Activated T-cell treated with anti-CD3 and anti-CD28 coated beads for 24 hours (primary cell): ENCODE data around the gene ZNF664.

Source experiments
- DNase-seq: peaks from one replicate; pipeline ENCODE4 v3.0.0-alpha.2; 2020; ENCODE audit warnings: low read depth

ZNF664 gene

DNA sequence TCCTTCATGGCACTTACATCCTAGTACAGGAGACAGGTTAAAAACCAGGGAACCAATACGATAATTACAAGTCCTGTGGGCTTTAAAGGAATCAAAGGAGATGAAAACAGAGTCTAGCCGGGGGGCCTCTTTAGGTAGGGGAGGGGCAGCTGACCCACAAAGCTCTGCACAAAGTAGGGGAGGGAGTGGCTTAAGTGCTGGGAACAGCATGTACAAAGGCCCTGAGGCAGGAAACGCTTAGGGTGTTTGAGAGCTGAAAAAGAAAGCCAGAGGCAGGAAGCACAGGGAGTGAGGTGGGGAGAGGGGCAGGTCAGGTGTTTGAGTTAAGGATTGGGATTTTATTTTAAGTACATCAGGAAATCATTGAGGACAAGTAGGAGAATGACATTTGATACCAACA, 37.7 kb downstream of the ZNF664 start:
- DNase-seq, result no peak

DNA sequence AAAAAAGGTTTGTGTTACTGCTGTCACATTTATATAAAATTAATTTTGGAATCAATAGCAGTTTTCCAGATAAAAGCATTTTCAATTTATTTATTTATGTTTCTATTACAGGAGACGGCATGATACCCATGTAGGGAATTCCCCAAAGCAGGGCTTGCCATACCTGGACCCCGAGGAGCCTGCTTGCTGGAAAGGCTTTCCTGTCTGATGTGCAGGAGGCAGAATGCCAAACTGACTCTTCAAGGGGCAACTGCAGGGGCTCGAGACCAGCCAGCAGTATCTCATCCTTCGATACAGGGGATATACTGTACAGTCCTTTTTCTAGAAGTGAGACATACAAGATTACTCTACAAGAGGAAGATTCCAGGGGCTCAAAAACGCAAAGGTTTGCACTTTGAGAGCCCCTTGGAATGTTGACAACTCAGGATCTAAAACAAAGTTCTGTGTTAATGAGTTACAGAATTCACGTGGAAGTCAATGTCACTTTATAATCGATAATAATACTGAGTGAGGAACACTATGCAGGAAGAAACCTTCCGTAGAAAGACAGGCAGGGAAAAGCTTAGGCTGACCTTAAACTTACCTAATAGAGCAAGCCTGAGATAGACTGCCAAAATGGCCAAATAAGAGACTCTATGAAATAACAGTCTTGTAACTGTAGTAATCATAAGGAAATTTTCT, 38.6 kb downstream of the ZNF664 start:
- DNase-seq, result no peak

DNA sequence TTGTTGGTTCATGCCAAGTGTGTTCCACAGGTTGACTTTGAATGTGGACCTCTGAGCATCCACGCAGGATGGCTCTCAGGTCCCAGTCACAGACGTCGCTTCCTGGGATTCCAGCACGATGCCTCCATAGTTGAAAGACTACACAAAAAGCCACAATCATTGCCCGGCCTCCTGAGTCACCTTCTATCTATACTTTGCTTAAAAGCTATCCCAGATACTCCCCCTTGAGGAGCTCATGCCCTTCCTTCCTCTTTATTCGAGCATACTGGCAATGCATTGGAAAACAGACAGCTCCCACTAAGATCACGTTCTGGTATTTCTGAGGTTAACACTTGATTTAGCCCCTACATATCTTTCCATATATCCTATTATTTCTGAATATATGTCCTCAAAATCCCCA, 40.1 kb downstream of the ZNF664 start:
- DNase-seq, result no peak

DNA sequence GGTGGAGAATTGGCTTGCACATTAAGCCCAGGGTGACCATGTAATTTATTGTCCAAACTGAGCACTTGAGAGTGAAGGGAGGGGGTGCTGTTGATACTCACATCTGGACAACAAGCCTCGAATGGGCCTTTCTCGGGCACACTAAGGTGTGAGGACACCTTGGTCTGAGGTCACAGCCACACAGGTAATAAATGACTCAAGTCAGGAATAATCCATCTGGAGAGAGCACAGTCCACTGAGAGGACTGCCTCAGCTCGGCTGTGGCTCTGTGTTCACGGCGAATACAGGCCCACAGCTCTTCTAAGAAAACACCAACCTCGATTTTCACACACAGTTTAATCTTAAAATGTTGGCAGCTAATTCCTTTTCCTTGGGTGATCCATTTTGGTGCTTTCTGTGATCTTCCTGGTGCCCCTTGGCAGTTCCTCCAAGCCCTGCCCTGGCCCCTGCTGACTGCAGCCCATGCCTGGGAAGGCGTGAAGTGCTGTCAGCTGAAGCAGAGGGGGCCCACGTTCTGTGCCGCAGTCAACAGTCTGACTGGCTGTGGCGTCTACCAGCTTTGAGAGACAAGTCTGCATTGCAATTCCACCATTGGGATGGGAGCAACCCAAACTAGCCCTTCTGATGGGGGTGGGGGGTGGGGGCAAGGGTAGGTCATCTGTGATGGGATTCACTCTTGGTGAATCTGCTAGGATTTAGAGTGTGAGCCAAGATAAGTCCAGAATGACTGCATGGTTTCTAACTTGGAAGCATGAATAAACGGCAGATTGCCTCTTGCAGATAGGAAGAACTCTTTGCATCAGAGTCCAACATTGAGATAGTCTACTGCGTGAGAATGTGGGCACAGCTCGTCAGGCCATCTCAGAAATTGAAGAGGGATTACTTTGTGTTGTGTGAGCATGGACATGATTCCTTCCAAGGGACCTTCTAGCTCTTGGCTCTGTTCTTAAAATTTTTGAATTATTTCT, 42.8 kb downstream of the ZNF664 start:
- DNase-seq, result no peak

DNA sequence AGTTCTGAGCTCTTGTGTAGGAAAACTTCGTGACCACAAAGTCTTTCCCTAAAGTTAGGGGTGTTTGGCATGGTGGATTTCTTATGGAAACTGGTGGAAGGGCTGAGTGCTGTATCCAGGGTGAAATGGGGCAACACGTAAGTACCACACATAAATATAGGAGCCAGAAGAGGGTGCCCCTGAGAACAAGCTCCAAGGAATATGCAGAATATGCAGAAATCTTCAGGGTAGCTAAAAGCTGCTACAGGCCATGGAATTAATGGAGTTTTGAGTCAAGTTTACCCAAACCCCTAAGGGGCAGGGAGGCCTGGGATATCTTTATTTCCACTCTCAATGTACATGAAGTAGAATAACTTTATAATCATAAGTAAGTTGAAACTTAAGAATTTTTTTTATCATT, 44.0 kb downstream of the ZNF664 start:
- DNase-seq, result no peak

DNA sequence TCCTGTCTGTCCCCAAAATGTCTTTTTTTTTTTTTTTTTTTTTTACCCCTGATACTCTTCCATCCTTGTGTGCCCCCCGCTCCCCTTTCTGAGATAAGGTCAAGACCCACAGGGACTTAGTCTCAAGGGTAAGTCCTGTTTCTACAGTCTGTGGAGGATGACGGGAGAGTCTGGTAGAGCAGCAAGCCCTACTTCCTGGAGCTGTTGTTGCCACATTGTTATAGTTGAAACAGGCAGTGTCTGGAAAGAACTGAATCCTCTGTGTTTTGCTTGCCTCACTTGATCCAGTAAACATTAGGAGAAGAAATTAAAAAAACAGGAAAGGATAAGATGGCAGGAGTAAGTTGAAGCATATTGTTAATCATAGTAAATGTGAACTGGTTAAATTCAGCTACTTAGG, 45.5 kb downstream of the ZNF664 start:
- DNase-seq, result no peak

DNA sequence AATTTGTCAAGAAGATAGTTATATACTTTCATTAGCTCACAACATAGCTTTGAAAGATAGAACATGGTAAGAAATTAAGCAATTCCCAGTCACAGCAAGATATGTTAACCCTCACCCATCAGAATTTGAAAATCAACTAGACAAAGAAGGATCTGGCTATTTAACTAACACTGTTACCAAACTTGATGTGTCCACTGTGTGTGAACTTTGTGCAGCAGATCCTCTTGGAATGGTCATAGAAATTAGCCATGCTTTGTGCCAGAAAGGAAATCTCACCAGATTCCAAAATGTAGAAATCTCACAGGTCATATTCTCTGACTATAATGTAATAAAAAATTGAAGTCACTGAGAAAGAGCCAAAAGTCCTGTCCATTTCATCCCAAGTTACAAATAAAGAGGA, 46.1 kb downstream of the ZNF664 start:
- no peak for DNase-seq

DNA sequence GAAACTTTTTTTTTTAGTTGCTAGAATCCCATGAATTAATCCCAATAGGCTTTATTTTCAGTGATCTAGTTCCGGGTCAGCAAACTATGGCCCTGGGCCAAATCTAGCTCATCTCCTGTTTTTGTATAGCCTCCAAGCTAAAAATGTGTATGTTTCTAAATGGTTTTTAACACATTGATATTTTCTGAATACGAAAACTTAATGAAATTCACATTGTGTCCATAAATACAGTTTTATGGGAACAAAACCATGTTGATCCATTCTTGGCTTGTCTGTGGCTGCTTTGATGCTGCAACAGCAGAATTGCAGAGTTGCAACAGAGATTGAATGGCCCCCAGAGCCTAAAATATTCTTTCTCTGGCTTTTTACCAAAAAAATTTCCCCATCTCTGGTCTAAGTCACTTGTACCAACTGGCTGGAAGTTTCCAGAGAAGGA, 47.5 kb downstream of the ZNF664 start:
- DNase-seq, result no peak

DNA sequence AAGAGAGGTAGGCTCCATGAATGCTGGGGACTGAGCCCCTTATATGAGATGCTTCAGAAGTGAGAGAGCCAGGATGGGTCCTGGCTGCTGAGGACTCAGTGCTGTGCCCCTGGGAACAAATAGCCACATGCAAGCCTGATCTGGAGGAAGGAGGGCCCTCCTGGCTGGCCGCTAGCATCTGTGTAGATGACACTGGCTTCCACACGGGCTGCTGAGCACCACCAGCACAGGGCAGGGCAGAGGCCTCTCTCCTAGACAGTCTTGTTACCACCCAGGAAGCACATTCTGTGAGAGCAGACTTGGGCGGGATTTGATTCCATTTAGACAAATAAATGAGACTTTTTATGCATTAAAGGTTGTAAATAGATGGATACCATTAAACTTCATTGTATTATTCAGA, 48.0 kb downstream of the ZNF664 start:
- DNase-seq, result no peak

DNA sequence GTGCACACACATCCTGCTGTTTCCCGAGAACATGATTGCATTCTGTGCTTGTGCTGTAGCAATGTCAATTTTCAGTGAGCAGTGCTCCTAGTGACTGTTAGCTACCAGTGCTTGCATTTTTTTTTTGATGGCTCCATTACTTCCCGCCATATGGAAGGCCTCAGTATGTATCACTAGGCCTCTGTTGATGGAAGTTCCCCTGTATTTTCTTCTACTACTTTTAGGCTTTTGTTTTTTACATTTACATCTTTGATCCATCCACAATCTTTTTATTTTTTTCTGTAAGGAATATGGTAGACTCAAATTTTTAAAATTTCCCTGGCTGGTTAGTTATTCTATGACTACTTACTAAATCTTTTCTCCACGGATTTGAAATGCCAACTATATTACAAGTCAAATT, 49.1 kb downstream of the ZNF664 start:
- no peak for DNase-seq

DNA sequence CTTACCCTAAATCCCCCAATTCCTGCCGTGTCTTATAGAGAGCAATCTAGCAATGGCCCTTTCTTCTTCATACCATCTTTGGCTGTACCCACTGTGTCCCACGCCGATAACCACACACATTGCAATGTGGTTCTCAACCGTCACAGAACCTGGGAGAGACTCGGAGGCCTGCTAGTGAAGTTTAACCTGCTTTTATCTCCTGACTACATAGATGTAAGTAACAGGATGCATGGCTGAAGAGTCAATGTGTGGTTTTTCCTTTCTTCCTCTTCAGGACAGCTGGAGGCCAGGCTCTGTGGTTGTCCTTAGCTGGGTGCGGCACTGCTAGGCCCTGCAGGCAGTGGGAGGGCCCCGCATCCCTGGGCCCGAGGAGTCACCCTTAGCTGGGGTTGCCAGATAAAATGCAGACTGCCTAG, 51.3 kb downstream of the ZNF664 start:
- no peak for DNase-seq

DNA sequence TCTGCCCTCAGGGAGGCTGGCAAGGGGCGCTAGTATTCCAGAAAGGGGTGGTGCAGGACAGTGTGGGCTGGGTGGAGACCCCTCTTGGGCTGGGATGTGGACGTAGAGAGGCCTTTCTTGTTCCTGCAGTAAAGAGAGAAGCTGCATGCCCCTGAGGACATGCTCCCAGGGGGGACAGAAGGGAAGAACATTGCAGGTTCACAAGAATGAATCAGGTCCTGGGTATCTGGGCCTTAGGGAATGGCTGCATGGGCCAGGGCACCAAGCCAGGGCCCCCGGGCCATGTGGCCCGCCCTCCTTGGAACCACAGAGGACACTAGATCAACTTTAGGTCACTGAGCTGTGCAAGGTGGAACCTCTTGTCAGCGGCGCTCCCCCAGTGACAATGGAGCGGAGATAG, 51.8 kb downstream of the ZNF664 start:
- no peak for DNase-seq

DNA sequence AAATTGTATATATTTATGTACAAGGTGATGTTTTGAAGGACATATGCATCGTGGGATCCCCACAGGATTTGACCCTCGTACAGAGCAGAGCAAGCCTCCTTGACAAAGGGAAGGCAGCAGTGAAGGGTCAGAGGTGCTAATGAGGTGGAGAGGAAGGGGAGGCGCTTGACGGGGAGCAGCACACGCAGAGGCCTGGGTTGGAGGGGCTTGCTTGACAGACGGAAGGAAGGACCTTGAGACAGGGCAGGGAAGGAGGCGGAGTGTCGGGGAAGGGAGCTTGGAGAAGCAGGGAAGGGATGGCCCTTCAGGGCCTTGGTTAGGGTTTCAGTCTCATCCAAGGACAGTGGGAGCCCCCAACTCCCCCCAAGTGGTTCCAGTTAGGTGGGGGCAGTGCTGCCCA, 52.6 kb downstream of the ZNF664 start:
- no peak for DNase-seq

DNA sequence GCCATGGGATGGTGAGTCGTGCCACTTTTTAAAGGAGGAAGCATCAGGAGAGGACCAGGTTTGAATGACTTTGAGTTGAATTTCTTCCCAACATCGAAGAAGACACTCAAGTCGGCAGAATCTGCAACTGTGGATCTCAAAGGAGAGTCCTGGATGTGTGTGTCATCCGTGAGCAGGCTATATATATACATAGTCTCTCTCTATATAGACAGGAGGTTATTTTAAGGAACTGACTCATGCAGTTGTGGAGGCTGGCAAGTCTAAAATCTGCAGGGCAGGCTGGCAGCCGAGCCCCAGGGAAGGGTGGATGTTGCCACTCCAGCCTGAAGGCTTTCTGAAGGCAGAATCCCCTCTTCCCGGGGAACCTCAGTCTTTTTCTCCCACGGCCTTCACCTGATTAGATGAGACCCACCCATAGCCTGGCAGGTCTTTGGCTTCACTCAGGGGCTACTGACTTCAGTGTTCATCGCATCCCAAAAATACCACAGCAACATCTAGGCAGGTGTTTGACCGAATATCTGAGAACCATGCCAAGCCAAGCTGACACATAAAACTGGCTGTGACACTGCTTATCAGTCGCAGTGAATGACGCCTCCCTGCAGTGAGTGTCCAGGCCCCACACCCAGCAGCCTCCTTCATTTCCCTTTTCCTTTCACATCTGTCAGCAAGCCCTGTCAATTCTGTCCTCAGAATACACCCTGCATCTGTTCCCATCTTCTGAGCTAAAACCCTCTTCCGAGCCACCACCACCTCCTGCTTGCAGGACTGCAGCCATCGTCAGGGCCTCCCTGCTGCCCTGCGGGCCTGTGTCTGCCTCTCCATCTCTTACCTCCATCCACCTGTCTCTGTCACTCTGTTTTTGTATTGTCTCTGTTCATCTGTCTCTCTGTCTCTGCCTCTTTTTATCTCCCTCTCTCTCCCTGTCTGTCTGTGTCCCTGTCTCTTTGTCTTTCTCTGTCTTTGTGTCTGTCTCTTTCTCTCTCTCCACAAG, 54.0 kb downstream of the ZNF664 start:
- DNase-seq, result no peak

DNA sequence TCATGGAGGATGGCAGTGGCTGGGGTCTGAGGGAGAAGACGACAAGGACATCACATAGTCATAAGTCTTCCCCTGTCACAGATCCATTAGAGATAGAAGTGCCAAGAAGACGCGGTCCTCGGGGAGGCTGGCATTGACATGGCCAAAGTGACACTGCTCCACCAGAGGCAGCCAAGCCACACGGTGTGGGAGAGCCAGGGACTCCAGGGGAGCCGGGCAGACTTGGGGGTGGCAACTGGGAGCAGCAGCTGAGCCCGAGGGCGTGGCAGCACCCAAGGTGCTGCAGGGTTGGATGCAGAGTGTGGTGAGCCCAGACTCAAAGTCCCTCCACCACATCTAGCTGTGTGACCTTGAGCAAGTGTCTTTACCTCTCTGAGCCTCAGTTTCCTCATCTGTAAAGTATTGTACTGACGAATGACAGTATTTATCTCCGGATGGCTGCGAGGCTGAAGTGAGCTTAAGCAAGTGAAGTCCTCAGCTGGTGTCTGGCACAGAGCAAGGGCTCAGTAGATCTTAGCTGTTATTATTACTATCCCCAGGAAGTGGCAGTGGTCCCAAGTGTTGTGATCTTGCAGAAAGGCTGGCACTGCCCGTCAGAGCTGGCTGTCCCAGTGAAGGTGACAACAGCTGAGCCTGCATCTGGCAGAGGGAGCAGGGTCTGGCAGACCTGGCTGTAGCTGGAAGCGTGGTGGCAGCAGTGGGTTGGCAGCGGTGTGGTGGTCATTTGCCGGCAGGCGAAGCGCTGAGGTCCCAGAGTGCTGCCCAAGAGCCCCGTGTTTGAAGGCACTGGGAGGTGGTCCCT, 54.9 kb downstream of the ZNF664 start:
- no peak for DNase-seq

DNA sequence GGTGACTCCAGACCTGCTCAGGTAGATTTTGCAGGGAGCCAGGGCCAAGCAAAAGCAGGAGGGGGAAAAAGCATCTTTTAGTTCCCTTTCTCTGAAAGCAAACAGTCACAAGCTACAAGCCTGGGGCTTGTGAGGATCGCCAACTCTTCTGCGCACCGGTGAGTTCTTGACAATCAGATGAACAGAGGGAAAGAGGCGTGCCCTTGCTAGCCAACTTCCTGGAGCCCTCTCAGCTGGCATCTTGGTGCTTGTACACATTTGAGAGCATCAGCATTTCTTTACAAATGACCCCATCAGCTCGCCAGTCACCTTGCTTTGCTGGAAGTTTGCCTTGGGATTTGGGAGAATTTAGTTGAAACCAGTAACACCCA, 55.5 kb downstream of the ZNF664 start:
- DNase-seq, result no peak

DNA sequence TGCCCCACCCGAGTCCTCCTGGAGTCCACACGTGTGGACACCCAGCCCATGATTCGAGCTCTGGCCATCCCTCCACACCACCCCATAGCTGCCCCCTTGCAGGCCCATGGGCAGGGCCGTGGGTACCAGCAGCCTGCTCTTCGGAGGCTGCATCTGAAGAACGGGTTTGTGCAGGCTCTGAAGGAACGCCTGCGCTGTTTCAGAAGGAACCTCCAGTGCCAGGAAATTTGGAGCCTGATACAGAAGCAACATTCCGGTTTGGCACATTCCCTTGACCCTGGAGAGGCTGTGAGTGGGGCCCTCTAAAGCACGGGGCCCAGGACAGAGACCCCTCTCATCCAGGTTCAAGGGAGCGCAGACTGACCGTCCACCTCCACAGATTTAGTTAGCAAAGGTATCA, 57.0 kb downstream of the ZNF664 start:
- DNase-seq, result no peak

DNA sequence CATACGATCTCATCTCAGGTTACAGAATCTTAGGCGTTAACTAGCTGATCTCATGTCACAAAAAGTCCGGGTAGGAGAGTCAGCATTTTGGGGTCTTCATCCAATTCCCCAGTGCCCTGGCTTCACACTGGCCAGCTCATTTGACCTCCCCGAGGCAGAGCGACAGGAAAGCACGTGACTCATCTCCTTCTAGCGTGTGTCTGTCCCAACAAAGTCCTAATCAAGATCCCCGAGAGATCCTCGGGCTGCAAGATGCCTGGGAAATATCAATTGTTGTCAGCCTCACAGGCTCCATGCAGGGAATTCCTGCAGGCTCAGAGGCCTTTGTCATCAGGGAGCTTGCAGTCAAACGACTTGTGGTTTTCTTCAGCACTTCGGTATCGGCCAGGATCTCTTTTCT, 57.5 kb downstream of the ZNF664 start:
- no peak for DNase-seq

DNA sequence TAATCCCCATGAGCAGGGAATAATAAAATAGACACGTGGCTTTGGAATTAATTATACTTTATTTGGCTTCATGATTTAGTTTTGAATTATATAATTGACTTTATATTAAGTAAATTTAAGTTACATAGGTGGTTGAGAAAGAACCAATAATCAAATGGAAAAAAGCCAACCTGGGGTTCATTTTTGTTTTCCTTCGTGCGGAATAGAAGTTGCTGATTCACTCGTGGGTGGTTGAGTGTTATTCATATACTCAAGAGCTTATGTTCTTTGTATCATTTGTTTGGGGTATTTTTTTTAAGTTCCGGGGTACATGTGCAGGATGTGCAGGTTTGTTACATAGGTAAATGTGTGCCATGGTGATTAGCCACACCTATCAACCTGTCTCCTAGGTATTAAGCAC, 58.0 kb downstream of the ZNF664 start:
- no peak for DNase-seq

DNA sequence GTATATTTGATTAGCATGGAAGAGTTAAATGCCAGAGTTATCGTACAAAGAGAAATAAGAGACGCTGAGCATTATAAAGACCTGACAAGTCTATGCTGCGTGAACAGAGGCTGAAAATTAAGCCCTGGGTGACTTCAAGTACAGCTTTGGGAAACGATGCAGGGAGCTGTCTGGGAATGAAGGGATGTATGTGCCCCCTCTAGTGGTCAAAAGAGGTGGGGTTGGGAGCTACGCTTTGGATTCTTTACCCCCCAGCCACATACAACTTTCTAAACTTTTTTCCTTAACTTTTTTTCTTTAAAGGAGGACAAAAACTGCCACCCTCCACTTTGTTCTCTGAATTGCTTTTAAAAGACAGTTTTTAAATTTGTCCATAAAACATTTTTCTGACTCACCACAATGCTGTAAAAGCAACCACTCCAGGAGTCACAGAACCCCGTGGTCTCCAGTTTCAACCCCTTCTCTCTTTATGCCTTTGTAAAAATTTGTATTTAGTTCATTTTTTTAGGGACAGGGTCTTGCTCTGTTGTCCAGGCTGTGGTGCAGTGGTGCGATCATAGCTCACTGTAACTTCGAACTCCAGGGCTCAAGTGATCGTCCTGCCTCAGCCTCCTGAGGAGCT, 59.4 kb downstream of the ZNF664 start:
- DNase-seq, result peak; percentile 4

DNA sequence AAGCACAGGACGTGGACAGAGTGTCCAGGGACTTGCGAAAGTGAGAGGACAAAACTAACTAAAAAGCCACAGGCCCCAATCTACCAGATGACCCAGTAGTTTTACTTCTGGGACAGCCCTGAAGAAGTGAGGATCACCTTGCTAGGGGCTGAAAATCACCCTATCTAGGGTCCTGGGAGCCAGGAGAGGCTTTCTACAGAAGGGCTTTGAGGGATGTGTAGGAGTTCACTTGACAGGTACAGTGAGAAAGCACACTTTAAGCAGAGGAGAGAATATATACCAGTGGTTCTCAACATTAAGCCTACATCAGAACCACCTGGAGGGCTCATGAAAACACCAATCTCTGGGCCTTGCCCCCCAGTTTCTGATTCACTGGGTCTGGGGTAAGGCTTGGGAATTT, 60.8 kb downstream of the ZNF664 start:
- no peak for DNase-seq
